Measurements from ENCODE around the gene TAMALIN.

The TAMALIN gene

GRCh38 chr12:52014567-52015530 is 8.1 kb downstream of the TAMALIN start:
- H3K27ac Mint-ChIP-seq: no peak overlapping the region
- H3K27me3 Mint-ChIP-seq (ENCODE audit: low read depth): peaks cover under 1% of the 10 kb centered on the region
- no peak overlapping the region for H3K4me3 Mint-ChIP-seq
- no peaks in the 10 kb centered on the region for H3K9me3 Mint-ChIP-seq
- H3K36me3 Mint-ChIP-seq (ENCODE audit: low read depth): no peaks in the 10 kb centered on the region
- no peaks in the 10 kb centered on the region for H3K4me1 Mint-ChIP-seq (ENCODE audit: low read depth)

DNA sequence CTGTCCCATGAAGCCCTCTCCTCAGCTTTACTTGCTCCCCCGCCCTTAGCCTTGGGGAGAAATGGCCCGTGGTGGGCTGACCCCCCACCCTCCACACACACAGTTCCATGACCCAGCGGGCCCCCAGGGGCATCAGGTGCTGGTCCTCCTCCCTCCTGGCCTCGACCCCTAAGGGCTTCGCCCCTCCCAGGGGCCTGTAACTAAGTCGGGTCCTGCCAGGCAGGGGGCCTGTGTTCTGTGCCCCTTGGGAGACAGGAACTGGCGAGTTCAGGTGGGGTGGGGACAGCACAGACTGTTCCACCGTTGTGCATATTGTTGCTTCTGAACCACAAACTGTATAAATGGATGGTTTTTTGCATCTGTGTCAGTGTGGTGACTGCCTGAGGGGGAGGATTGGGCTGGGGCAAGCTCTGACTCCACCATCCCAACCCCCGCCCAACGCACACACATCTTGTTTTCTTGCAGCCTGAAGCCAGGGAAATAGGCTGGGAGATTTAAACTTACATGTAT is 8.8 kb downstream of the TAMALIN start:
- H3K4me1 Mint-ChIP-seq (ENCODE audit: low read depth): peaks cover 7% of the 10 kb centered on the region
- peaks cover 6% of the 10 kb centered on the region for H3K27me3 Mint-ChIP-seq (ENCODE audit: low read depth)
- H3K27ac Mint-ChIP-seq: no peak overlapping the region
- no peaks in the 10 kb centered on the region for H3K9me3 Mint-ChIP-seq
- H3K36me3 Mint-ChIP-seq (ENCODE audit: low read depth): no peaks in the 10 kb centered on the region
- no peak overlapping the region for H3K4me3 Mint-ChIP-seq

- Mint-ChIP-seq H3K36me3 (ENCODE audit: low read depth) (no peaks in the 10 kb centered on the region), H3K4me3 (no peak overlapping the region), H3K4me1 (ENCODE audit: low read depth) (peaks cover 12% of the 10 kb centered on the region), H3K9me3 (no peaks in the 10 kb centered on the region), H3K27me3 (ENCODE audit: low read depth) (peaks cover 17% of the 10 kb centered on the region), H3K27ac (no peak overlapping the region)
Observed at GRCh38 chr12:52018433-52019112, 11.8 kb downstream of the TAMALIN start.

GRCh38 chr12:52019113-52019770 is 12.5 kb downstream of the TAMALIN start:
- H3K27ac Mint-ChIP-seq: no peak overlapping the region
- H3K4me3 Mint-ChIP-seq: no peak overlapping the region
- peaks cover 17% of the 10 kb centered on the region for H3K27me3 Mint-ChIP-seq (ENCODE audit: low read depth)
- H3K4me1 Mint-ChIP-seq (ENCODE audit: low read depth): peaks cover 16% of the 10 kb centered on the region
- H3K9me3 Mint-ChIP-seq: no peaks in the 10 kb centered on the region
- H3K36me3 Mint-ChIP-seq (ENCODE audit: low read depth): no peaks in the 10 kb centered on the region

GRCh38 chr12:52020539-52021336 is 14.0 kb downstream of the TAMALIN start:
- Mint-ChIP-seq H3K4me3 (peak overlapping the region; percentile 34), H3K36me3 (ENCODE audit: low read depth) (no peaks in the 10 kb centered on the region), H3K27ac (no peak overlapping the region), H3K9me3 (no peaks in the 10 kb centered on the region), H3K4me1 (ENCODE audit: low read depth) (peaks cover 31% of the 10 kb centered on the region), H3K27me3 (ENCODE audit: low read depth) (peaks cover 17% of the 10 kb centered on the region)

GRCh38 chr12:52022841-52023181 is 16.1 kb downstream of the TAMALIN start:
- Mint-ChIP-seq H3K36me3 (ENCODE audit: low read depth) (no peaks in the 10 kb centered on the region), H3K9me3 (no peaks in the 10 kb centered on the region), H3K4me3 (peak overlapping the region; percentile 83), H3K27ac (peak overlapping the region; percentile 52), H3K4me1 (ENCODE audit: low read depth) (peaks cover 36% of the 10 kb centered on the region), H3K27me3 (ENCODE audit: low read depth) (peaks cover 17% of the 10 kb centered on the region)

DNA sequence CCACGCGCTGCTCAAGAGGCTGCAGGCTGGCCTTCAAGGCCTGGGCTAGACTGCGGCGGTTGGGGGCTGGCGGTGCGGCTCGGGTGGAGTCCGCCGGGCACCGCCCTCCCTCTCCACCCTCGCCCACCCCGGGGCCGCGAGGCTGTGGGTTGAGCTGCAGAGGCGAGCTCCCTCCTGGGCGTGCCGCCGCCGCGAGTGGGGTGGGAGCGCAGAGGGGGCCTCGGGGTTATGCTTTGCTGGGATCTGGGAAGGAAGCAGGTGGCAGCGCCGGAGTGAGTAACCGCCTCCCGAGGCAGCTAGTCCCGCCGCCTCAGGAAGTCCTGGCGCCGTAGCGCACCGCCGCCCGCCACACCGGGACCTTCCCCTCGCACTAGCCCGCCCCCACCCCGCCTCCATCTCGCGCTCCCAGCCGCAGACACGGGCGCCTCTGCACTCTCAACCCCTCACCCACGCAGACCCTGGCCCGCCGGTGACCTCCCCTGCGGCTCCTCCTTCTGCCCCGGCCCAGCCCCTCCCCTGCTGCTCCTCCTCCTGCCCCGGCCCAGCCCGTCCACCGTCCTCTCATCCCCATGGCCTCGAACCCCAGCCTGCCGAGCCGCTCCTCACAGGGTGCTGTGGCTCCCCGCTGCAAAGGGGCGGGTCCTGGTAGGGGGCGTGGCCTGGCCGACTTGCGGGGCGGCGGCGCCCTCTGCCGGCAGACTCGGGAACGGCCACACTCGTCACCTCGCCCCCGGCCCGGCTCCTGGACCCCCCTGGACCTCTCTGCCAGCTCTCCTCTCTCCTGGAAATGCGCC is 16.6 kb downstream of the TAMALIN start:
- H3K4me3 Mint-ChIP-seq: peak overlapping the region; percentile 83
- H3K27me3 Mint-ChIP-seq (ENCODE audit: low read depth): peaks cover 17% of the 10 kb centered on the region
- H3K4me1 Mint-ChIP-seq (ENCODE audit: low read depth): peaks cover 36% of the 10 kb centered on the region

GRCh38 chr12:52023976-52024688 is 17.4 kb downstream of the TAMALIN start:
- Mint-ChIP-seq H3K27me3 (ENCODE audit: low read depth) (peaks cover 17% of the 10 kb centered on the region), H3K4me1 (ENCODE audit: low read depth) (peaks cover 36% of the 10 kb centered on the region), H3K4me3 (peak overlapping the region; percentile 83), H3K27ac (peak overlapping the region; percentile 99), H3K36me3 (ENCODE audit: low read depth) (no peaks in the 10 kb centered on the region), H3K9me3 (no peaks in the 10 kb centered on the region)

More for the DNA sequence above, 16.6 kb downstream of the TAMALIN start:
- no peaks in the 10 kb centered on the region for H3K9me3 Mint-ChIP-seq
- peak overlapping the region; percentile 99 for H3K27ac Mint-ChIP-seq
- no peaks in the 10 kb centered on the region for H3K36me3 Mint-ChIP-seq (ENCODE audit: low read depth)

DNA sequence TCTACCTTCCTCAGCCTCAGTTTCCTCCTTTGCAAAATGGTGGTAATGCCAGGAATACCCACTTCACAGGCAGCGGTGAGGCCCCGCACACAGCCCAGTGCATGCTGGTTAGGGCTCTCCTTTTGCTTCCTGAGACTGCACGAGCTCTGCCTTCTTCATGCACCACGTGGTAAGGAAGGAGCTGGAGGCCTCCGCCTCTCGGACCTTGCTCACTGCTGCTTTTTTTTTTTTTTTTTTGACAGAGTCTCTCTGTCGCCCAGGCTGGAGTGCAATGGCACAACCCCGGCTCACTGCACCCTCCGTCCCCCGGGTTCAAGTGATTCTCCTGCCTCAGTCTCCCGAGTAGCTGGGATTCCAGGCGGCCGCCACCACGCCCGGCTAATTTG is 18.1 kb downstream of the TAMALIN start:
- Mint-ChIP-seq H3K27ac (peak overlapping the region; percentile 99), H3K36me3 (ENCODE audit: low read depth) (no peaks in the 10 kb centered on the region), H3K27me3 (ENCODE audit: low read depth) (peaks cover 17% of the 10 kb centered on the region), H3K9me3 (no peaks in the 10 kb centered on the region), H3K4me1 (ENCODE audit: low read depth) (peaks cover 36% of the 10 kb centered on the region), H3K4me3 (peak overlapping the region; percentile 83)

- Mint-ChIP-seq H3K36me3 (ENCODE audit: low read depth) (no peaks in the 10 kb centered on the region), H3K4me3 (no peak overlapping the region), H3K4me1 (ENCODE audit: low read depth) (peaks cover 24% of the 10 kb centered on the region), H3K27ac (no peak overlapping the region), H3K9me3 (no peaks in the 10 kb centered on the region), H3K27me3 (ENCODE audit: low read depth) (peaks cover 4% of the 10 kb centered on the region)
Observed at GRCh38 chr12:52026263-52026662, 19.5 kb downstream of the TAMALIN start.

DNA sequence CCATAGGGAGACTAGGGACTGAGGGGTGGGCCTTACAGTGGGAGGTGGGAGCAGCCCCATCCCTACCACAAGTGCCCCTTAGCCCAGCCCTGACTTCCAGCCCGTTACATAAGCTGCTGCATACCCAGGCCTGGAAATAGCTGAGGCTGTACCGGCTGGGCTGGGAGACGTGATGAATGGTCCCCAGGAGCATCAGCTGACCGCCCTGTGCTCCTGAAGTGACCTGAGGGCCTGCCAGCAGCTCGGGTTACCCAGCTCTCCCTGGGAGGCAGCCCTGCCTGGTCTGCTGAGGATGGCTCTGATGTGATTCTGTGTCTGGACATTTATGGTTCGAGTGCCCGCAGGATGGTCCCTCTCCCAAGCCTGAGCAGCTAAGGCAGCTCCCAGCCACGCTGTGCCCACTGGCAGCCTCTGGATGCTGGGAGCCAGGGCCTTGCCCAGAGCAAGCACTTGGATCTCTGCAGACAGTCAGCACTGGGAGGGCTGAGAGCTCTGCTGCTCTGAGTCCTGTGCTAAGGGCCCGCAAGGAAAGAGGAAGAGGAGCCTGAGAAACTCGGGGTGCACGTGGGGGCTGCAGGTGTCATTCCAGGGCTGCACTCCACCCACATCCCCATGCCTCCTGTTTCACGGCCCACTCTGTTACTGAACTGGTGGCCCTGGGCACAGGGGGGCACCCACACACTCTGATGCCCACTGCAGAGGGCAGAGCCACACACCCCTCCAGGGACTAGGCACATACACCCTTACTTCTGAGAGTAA is 20.5 kb downstream of the TAMALIN start:
- peaks cover 5% of the 10 kb centered on the region for H3K27me3 Mint-ChIP-seq (ENCODE audit: low read depth)
- no peak overlapping the region for H3K27ac Mint-ChIP-seq
- H3K9me3 Mint-ChIP-seq: no peaks in the 10 kb centered on the region
- no peaks in the 10 kb centered on the region for H3K36me3 Mint-ChIP-seq (ENCODE audit: low read depth)
- peaks cover 26% of the 10 kb centered on the region for H3K4me1 Mint-ChIP-seq (ENCODE audit: low read depth)
- H3K4me3 Mint-ChIP-seq: no peak overlapping the region

- H3K27ac Mint-ChIP-seq: no peak overlapping the region
- H3K9me3 Mint-ChIP-seq: no peaks in the 10 kb centered on the region
- peaks cover 30% of the 10 kb centered on the region for H3K4me1 Mint-ChIP-seq (ENCODE audit: low read depth)
Observed at GRCh38 chr12:52029685-52030084, 22.9 kb downstream of the TAMALIN start.

More at GRCh38 chr12:52029685-52030084, 22.9 kb downstream of the TAMALIN start:
- Mint-ChIP-seq H3K27me3 (ENCODE audit: low read depth) (peaks cover 18% of the 10 kb centered on the region), H3K4me3 (no peak overlapping the region), H3K36me3 (ENCODE audit: low read depth) (no peaks in the 10 kb centered on the region)

Measured in T-helper 1 cell treated with Interleukin-12 subunit alpha and Interleukin-12 subunit beta and Interleukin-4 antibody, amounts not matched to agents 30 μg/mL and 1 μg/mL, for 36 hours (primary cell).